Measurements from ENCODE around the gene CACNA1H. TPM values are rescaled to one million over a fixed set of nuclear protein-coding genes. Genes with fewer than 3 reads are reported as not detected.

The CACNA1H gene
- total RNA-seq, 3 donors from 2014 or later (not counting 1 experiment from before 2014, with no cell fraction given): 1.1 to 1.5 (median 1.3) TPM

GRCh38 chr16:1132431-1132830 is 20.5 kb upstream of the CACNA1H start:
- WGBS (ENCODE audit: insufficient coverage): 67% methylated on average over 15 of the region's 15 CpGs
- no peaks in the 10 kb centered on the region for H3K4me1 ChIP-seq (ENCODE audit: control insufficient read depth, insufficient read depth, low read length)
- Mint-ChIP-seq H3K4me3 (no peak overlapping the region), H3K9me3 (no peaks in the 10 kb centered on the region), H3K27me3 (ENCODE audit: low read depth in 2 of 2) (no peaks in the 10 kb centered on the region), H3K36me3 (no peaks in the 10 kb centered on the region), H3K27ac (no peak overlapping the region), H3K4me1 (no peaks in the 10 kb centered on the region)
- H3K4me3 ChIP-seq (ENCODE audit: low read length): no peak overlapping the region
- no peaks in the 10 kb centered on the region for H3K27me3 ChIP-seq (ENCODE audit: control insufficient read depth, insufficient read depth, low read length)
- intact Hi-C loops (cut with micrococcal nuclease): no loop called here
- no peak overlapping the region for H3K27ac ChIP-seq (ENCODE audit: low read length)
- H3K36me3 ChIP-seq (ENCODE audit: control insufficient read depth, insufficient read depth, low read length): no peaks in the 10 kb centered on the region
- ATAC-seq (no peak), DNase-seq (no peak)
- TF ChIP-seq CTCF (IDR thresholded peaks at IDR 0.05): no peak
- H3K9me3 ChIP-seq (ENCODE audit: control insufficient read depth, insufficient read depth, low read length): no peaks in the 10 kb centered on the region

GRCh38 chr16:1133271-1133670 is 19.6 kb upstream of the CACNA1H start:
- no peaks in the 10 kb centered on the region for H3K4me1 Mint-ChIP-seq
- no peak for ATAC-seq
- no peak overlapping the region for H3K4me3 Mint-ChIP-seq
- no peak overlapping the region for H3K27ac Mint-ChIP-seq
- H3K36me3 Mint-ChIP-seq: no peaks in the 10 kb centered on the region
- intact Hi-C loops (cut with micrococcal nuclease): no loop called here
- no peaks in the 10 kb centered on the region for H3K4me1 ChIP-seq (ENCODE audit: control insufficient read depth, insufficient read depth, low read length)
- DNase-seq: no peak
- TF ChIP-seq CTCF (IDR thresholded peaks at IDR 0.05): no peak
- H3K27me3 ChIP-seq (ENCODE audit: control insufficient read depth, insufficient read depth, low read length): no peaks in the 10 kb centered on the region
- WGBS (ENCODE audit: insufficient coverage): 86% methylated on average over 18 of the region's 18 CpGs
- H3K27me3 Mint-ChIP-seq (ENCODE audit: low read depth in 2 of 2): no peaks in the 10 kb centered on the region
- no peak overlapping the region for H3K27ac ChIP-seq (ENCODE audit: low read length)
- H3K4me3 ChIP-seq (ENCODE audit: low read length): no peak overlapping the region
- H3K36me3 ChIP-seq (ENCODE audit: control insufficient read depth, insufficient read depth, low read length): no peaks in the 10 kb centered on the region
- H3K9me3 Mint-ChIP-seq: no peaks in the 10 kb centered on the region
- no peaks in the 10 kb centered on the region for H3K9me3 ChIP-seq (ENCODE audit: control insufficient read depth, insufficient read depth, low read length)

GRCh38 chr16:1133810-1134520 is 18.9 kb upstream of the CACNA1H start:
- WGBS (ENCODE audit: insufficient coverage): 57% methylated on average over 28 of the region's 30 CpGs
- H3K27ac Mint-ChIP-seq: no peak overlapping the region
- Histone ChIP-seq H3K9me3 (ENCODE audit: control insufficient read depth, insufficient read depth, low read length) (no peaks in the 10 kb centered on the region), H3K4me3 (ENCODE audit: low read length) (no peak overlapping the region), H3K4me1 (ENCODE audit: control insufficient read depth, insufficient read depth, low read length) (no peaks in the 10 kb centered on the region), H3K27ac (ENCODE audit: low read length) (no peak overlapping the region), H3K36me3 (ENCODE audit: control insufficient read depth, insufficient read depth, low read length) (no peaks in the 10 kb centered on the region), H3K27me3 (ENCODE audit: control insufficient read depth, insufficient read depth, low read length) (no peaks in the 10 kb centered on the region)
- DNase-seq (no peak), ATAC-seq (no peak)
- intact Hi-C loops (cut with micrococcal nuclease): no loop called here
- no peaks in the 10 kb centered on the region for H3K36me3 Mint-ChIP-seq
- H3K9me3 Mint-ChIP-seq: no peaks in the 10 kb centered on the region
- no peak for TF ChIP-seq CTCF (IDR thresholded peaks at IDR 0.05)
- H3K4me3 Mint-ChIP-seq: no peak overlapping the region
- no peaks in the 10 kb centered on the region for H3K4me1 Mint-ChIP-seq
- H3K27me3 Mint-ChIP-seq (ENCODE audit: low read depth in 2 of 2): no peaks in the 10 kb centered on the region

Measured in natural killer cell (primary cell).